ENCODE results near the gene CASKIN1. TPM values are rescaled to one million over a fixed set of nuclear protein-coding genes. Genes with fewer than 3 reads are reported as not detected.

CASKIN1 gene
- polyA plus RNA-seq, 10 donors: 0.94 to 2.7 (median 1.5) TPM

DNA sequence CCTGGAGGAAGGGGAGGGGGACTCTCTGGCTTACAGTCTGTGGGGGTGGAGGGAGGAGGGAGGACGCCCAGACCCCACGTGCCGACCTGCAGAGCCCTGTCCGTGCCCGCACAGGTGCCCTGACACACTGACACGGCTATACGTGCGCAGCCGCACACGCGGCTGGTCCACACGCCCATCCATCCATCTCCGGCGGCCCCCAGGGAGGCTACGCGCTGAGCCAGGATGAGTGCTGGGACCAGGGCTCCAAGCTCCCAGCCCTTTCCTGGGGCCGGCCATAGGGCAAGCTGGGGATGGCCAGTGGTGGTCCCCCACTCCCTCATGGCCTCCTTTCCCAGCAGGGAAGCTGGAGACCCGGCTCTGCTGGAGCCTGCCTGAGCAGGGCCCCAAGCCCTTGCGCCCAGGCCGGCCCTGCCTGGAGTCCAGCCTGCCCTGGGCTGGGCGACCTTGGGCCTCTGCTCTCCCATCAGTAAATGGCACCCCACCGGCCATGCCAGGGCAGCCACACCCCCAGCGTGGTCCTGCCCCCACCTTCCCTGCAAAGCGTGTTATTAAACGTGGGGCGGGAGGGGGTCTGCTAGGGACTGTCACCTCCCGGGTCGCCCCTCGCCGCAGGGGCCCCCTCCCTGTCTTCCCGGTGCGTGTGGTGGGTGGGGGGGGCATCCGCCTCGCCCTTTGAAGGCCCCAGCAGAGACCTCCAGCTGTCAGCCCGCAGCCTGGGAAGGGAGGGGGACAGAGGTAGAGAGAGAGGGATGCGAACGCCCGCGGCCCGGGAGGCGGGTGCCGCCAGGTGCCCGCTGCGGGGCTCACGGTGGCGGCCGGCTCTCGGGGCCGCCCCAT is 863 bp downstream of the CASKIN1 start:
- peak in 1 of 3 donors; percentile 41 for DNase-seq

DNA sequence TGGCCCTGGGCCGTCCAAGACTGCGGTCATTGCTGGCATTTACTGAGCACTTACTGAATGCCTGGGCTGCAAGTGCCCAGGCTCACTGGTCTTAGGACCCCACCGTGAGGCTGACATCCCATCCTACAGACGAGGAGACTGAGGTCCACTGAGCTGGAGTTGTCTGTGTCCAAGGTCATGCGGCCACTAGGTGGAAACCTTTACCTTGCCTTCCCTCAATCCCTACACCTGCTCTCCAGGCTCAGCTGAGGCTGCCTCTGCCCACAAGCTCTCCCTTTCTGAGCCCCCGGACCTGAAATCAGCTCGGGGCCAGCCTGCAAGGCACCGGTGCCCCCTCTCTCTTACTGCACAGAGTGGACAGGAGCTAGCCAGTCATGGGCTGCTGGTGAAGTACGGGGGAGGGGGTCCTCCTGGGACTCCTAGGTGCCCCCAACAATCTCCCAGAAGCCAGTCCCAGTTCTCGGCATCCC is 1.5 kb downstream of the CASKIN1 start:
- peak in 1 of 3 donors; percentile 60 for DNase-seq

DNA sequence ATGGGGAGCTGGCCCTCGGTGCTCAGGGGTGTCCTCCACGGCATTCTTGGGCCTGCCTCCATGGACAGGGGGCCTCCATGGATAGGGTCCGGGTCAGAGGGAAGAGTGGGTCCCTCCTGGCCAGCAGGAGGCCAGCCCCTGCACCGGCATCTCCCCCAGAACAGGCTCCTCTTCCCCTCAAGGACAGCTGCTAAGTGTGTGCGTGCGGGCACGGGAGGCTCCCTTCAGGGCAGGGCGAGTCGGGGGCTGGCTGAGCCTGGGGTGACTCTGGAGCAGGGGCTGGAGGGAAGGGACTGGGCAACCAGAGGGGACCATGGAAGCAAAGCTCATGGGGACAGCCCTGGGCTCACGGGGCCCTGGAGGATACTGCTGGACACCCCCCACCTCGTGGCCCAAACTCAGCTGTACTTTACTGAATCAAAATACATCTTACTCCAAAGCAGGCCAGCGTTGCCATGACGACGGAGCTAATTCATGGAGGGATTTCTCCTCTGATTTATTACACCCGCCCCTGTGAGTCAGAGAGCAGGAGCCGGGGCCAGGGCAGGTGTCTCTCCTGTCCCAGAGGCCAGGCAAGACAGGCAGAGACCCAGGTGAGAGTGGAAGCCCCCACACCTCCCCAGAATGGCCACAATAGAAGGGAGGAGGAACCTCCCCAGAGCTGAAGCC is 2.1 kb downstream of the CASKIN1 start:
- DNase-seq: peak in 1 of 3 donors; percentile 67

DNA sequence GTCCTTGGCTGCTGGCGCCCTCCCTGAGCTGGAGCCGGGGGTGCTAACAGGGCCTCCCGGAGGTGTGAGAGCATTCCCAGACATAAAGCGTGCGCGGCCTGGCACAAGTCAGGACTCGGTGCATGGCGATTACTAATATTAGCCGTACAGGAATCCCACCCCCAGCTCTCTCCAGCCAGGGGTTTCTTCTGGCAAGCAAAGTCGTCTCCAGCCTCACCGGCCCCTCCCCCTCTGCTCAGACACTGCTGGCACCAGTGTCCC is 5.0 kb downstream of the CASKIN1 start:
- no peak for DNase-seq

DNA sequence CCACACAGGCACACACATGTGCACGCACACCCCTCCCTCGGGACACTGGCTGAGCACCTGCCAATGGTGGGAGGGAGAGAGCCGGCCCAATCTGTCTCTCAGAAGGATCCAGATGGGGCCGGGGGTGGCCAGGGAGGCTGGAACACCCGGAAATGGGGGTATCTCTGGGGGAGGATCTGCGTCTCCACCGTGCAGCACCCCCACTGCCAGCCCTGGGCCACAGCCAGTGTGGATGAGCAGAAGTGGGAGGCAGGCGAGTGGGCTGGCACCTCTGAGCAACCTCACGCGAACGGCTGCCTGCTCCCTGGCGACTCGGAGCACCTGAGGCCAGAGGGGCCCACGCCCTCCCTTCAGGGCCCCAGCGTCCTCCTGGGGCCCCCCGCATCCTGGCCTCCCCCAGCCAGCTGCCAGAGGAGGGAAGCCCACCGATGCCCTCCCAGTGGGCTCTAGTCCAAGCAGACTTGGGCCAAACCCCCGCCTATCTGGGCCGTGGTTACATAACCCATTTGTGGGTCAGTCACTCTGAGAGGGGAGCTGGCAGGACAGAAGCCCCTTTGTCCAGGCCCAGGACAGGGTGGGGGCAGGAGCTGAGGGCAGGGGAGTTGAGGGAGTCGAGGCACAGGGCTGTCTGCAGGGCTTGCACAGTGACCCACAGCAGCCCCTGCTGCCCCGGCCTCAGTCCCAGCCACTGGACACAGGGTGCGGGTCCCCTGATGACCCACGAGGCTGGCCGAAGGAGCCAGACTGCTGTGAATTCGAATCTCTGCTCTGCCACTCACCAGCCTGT is 5.6 kb downstream of the CASKIN1 start:
- DNase-seq: no peak

DNA sequence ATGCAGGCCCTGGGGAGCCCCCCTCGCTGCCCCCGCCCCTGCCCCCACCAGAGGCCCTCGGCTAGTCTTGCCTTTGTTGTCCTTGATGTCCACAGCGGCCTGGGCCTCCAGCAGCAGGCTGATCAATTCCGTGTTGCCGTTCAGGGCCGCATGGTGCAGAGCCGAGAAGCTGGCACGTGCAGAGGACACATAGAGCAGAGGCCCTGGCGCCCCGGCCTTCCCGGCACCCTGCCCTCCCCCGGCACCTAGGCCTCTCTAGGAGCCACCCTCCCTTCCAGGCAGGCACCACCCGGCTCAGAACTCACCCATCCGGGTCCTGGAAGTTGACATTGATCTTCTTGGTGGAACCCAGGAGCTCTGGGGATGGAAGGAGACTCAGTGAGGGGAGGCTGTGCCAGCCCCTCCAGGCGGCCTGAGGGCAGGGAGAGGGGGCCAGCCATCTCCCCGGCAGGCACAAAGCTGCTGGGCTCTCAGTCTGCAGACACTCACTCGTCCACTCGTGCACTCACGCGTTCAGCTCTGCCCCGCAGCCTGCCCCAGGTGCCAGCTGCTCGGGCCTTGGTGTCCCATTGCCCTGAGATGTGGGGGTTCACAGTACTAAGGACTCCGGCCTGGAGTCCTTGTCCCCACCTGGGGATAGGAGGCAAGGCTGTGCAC is 6.3 kb downstream of the CASKIN1 start:
- no peak for DNase-seq

DNA sequence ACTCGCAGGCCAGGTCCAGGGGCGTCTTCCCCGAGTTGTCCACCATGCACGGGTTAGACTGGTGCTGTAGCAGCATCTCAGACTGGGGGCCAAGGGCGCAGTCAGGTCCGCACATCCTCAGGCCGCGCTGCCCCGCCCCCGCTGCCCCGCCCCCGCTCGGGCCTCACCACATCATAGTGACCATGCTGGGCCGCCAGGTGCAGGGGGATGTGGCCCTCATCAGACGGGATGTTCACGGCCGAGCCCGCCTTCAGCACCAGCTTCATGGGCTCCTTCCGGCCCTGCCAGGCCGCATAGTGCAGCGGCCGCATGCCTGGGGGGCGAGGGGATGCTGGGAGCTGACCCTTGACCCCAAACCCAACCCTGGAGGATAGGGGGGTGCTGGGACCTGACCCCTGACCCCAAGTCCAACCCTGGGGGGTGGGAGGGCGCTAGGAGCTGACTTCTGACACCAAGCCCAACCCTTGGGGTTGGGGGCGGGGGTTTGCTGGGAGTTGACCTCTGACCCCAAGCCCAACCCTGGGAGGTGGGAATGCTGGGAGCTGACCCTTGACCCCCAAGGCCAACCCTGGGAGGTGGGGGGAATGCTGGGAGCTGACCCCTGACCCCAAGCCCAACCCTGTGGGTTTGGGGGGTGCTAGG is 7.0 kb downstream of the CASKIN1 start:
- DNase-seq: no peak

DNA sequence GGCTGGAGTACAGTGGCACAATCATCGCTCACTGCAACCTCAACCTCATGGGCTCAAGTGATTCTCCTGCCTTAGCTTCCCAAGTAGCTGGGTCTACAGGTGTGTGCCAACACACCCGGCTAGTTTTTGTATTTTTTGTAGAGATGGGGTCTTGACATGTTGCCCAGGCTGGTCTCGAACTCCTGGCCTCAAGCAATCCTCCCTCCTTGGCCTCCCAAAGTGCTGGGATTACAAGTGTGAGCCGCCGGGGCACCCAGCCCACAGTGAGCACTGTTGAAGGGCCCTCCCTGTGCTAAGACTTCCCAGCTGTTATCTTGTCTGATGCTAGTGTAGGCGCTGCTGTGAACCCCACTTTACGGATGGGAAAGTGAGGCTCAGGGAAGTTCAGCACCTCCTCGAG is 8.0 kb downstream of the CASKIN1 start:
- no peak for DNase-seq

DNA sequence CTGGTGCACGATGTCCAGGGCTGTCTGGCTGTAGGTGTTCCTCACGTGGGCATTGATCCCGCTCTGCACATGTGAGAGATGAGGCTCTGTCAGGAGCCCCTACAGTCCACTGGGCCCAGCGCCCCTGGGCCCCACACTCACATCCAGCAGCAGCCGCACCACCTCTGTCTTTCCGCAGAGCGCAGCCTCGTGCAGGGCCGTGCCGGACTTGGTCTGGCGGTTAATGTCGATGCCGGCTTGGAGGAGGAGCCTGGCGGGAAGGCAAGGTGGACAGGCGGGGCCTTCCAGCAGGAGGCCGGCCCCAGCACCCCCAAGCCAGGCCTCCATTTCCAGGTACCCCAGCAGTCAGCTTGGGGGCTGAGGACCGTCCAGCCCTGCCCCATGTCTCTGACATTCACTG is 9.2 kb downstream of the CASKIN1 start:
- DNase-seq: no peak

DNA sequence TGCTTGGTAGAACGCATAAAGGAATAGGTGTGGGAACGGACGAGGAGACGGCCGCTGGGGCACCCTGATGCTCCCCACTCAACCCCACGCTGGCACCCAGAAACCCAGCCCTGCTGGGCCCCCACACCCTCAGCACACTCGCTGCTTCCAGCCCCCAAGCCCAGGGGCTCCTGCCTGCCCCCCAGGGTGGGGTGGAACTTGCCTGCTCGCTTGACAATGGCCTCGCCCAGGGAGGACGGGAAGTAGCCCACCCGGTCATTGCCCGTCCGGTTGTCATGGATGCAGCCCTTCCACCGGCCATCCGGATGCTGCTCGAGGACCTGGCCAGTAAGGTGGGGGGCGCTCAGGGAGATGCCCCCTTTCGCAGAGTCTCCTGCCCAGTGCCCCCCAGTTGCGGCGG is 9.9 kb downstream of the CASKIN1 start:
- no peak for DNase-seq

DNA sequence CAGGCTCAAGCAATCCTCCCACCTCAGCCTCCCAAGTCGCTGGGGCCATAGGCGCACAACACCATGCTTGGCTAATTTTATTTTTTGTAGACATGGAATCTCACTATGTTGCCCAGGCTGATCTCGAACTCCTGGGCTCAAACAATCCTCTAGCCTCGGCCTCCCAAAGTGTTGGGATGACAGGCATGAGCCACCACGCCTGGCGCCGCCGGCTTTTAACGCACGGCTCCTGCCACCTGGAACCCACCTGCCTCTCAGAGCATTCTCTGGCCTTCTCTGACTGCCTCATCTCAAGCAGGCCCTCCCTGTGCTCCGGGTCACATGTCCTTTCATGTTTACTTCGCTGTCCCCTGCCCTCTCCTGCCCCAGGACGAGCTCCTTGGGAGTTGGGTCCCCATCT is 10.3 kb downstream of the CASKIN1 start:
- DNase-seq: no peak

DNA sequence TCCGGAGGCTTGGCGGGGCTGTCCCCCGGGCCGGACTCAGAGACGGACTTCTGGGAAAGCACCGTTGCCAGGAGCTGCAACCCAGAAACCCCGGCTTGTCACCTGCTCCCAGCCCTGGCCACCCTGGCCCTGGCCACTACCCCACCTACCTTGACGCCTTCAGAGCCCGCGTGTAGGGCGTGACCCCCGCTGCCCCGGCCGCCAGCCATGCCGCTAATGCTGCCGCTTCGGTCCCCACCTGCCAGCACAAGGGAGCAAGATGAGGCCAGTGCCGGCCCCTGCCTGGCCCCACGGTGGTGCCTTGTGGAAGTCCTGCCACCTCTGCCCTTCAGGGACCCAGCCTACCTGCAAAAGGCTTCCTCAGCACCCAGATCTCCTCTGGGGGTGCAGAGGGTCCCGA is 11.4 kb downstream of the CASKIN1 start:
- DNase-seq: no peak

DNA sequence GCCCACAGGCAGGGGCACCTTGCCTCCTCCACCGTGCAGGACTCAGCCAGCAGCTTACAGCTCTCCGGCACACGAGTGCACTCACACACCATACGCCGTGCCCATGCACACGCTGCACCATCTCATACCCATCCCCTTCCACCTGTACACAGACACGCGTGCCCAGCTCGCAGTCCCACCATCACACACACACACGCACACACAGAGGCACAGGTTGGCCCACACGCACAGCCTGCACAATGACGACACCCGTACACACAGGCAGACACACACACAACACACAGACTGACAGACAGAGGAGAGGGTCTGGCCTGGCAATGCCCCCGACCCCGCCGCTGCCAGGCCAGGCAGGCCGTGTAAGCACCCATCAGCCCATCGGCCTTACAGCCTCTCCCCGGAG is 12.1 kb downstream of the CASKIN1 start:
- DNase-seq: no peak

DNA sequence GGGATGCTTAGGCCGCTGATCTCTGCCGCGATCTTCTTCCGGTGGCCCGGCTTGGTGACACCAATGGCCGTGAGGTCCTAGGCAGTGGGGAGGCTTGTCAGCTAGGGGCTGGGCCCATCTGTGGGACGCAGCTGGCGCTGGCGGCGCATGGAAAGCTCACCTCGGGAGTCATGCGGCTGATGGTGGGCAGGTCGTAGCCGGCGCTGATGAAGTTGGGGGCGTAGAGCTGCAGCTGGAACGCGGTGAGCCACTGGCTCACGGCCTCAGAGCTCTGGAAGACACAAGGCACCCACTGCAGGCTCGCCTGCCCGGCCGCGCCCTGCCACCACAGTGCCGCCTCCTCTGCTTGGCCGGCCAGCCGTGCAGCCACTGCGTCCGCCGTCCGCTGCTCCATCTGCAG is 12.7 kb downstream of the CASKIN1 start:
- DNase-seq: no peak

DNA sequence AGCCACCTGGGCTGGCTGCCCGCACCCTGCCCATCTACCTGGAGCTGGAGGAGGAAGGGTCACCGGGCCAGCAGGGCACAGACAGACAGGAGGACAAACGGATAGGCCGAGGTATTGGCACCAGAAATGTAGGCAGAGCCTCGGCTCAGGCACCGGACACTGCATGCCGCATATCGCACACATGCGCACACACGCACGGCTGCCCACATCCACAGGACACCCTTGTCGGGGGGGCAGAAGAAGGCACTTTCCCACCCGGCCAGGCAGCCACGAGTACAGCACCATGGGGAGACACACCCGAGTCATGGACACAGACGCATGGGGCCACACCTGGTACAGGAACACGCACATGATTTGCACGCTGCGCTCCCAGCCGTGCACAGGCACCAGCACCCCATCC is 14.5 kb downstream of the CASKIN1 start:
- DNase-seq: no peak

DNA sequence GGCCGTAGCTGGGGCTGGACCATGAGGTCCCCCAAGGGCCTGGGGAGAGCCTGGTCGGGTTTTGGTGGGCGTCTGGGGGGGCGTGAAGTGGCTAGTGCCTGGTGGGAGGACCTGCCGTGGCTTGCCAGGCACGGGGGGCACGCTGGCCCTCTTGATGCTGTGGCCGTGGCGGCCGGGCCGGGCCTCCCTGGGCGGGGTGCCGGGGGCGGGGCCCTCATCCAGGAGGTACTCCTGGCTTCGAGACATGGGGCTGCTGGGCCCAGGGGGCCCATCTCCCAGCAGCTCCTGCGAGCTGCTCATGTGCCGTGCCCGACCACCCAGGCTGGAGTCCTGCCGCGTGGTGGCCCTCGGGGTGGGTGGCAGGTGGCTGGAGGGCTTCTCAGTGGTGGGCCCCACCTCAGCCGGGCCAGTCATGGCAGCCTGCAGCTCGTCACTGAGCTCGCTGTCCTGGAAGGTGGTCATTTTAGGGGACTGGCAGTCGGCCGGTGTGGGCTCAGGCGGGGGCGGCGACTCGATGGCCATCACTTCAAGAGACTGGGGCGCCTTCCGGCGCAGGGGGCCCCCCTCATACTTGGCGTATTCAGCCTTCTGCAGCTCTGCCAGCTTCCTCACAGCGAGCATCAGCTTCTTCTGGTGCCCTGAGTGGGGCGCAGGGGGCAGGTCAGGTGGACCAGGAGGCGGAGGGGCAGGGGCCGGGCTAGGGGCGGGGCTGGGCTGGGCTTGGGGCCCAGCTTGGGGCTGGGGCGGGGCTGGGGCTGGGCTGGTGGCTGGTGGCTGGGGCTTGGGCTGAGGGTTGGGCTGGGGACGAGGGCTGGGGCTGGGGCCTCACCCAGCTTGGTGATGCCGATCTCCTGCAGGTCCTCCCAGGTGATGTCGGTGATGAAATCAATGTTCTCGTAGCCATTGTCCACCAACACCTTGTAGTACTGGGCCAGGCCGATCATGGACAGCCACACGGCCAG is 15.2 kb downstream of the CASKIN1 start:
- DNase-seq: no peak

DNA sequence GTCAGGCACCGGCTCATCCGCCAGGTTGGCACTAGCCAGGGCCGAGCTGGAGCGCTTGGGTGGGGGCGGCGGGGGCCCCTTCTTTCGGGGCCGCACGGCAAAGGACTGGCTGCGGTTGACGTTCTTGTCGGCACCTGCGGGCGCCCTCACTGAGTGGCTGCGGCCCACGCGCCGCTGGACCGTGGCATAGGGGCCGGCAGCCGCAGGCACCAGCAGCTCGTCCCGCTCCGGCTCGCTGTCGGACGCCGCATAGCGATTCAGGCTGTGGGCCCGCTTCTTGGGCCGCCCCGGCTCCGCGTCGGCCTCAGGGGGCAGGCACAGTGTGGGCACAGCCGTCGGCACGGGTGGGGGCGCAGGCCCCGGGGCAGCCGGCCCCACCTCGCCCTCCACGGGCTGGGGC is 15.9 kb downstream of the CASKIN1 start:
- no peak for DNase-seq

DNA sequence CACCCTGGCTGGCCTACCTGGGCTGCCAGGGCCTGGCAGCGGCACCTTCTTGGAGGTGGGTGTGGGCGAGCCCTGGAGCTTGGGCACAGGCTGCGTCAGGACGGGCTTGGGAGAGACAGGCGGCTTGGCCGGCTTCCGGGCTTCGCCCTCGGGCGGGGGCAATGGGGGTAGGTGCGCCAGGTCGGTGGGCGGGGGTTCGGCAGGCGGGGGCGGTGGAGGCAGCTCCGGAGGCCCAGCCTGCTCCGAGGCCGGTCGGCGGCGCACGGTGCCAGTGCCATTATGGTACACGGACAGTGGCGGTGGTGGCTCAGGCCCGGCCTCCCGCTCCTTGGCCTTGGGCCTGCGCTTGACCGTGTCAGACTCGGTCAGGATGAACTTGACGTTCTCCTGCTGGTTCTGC is 16.8 kb downstream of the CASKIN1 start:
- no peak for DNase-seq

DNA sequence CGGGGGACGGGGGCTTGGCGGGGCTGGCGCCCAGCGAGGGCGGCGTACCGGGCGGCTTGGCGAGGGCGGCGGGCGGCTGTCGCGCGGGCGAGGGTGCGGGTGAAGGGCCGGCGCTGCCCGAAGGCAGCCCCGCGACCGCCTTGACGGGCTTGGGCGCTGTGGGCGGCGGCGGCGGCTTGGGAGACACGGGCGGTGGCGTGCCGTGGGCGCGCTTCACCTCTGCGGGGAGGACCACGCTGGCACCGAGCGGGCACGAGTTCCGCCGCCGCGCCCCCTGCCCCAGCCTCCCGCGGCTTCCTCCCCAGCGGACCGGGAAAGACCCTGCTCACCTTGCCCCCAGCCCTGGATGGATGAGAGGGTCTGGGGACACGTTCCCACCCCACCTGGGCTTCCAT is 17.3 kb downstream of the CASKIN1 start:
- DNase-seq: no peak

DNA sequence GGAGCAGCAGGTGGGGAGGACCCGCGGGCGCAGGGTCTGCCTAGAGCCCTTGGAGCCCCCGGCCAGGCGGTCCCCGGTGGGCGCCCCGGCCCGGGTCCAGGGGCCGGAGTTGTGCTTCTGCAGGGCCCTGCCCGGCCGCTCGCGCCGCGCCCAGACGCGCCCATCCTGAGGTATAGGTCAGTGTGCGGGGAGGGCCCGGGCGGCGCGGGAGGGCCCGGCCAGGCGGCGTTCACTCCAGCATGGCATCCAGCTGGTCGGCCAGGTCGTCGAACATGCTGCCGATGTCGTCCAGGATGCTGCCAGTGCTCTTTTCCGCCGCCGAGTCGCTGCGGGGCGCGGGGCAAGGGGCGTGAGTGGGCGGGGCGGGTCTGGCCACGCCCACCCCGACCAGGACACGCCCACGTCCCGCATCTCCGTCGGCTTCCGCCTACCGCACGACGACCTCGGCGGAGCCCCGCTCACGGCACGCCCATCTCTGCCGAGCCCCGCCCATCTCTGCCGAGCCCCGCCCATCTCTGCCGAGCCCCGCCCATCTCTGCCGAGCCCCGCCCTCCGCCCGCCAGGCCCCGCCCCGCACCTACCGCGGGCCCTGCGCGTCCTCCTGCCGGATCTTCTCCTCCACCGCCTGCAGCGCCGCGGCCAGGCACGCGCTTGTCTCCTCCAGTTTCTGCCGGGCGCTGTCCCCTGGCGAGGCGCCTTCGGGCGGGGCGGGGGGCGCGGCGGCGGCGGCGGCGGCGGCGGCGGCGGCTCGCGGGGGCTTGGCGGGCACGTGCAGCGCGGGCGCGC is 17.9 kb downstream of the CASKIN1 start:
- DNase-seq: peak in 1 of 3 donors; percentile 65
